Caco-2 (cell line): ENCODE results near the gene RUBCN. TPM values are rescaled to one million over a fixed set of nuclear protein-coding genes. Genes with fewer than 3 reads are reported as not detected.
"Not testable (repeated sequence)": the region's sequence is repeated elsewhere in the genome, so short reads cannot be mapped to it uniquely, and the experiment has no call there.

Source experiments
- BruUV-seq: library from RNA; stranded (reverse); fragments of 400-500 nt; replicated peaks from 2 replicates; lab custom pipeline; 2021; lab: Mats Ljungman, UMichigan
- CTCF ChIA-PET: fragments of 300-600 bp; sonication (Branson Sonifier 250); formaldehyde crosslinking; loops from one replicate; lab custom pipeline; 2022; ENCODE audit warnings: antibody characterized with exemption; lab: Charles Lee
- POLR2A ChIA-PET: fragments of 300-600 bp; sonication (Branson Sonifier 250); formaldehyde crosslinking; loops from one replicate; lab custom pipeline; 2022; ENCODE audit warnings: antibody characterized with exemption; lab: Charles Lee
- DNase-seq, 2 experiments: peaks; one replicate each; pipeline versions ENCODE4 v3.0.0 to v3.0.0-alpha.2; 2020 to 2022
- H3K27me3 ChIP-seq: replicated peaks from 2 replicates; pipeline ENCODE4 v1.6.0; 2011; ENCODE audit warnings: low read length; ENCODE audit not compliant: control insufficient read depth, insufficient read depth
- H3K36me3 ChIP-seq: 2 replicates; pipeline ENCODE4 v1.5.1; 2011; ENCODE audit warnings: low read length; ENCODE audit not compliant: control insufficient read depth, insufficient read depth
- H3K4me1 ChIP-seq: fragments of 250-450 bp; sonication (Bioruptor Pico); 2 replicates; pipeline ENCODE4 v1.5.1; 2020; ENCODE audit warnings: mild to moderate bottlenecking
- H3K4me3 ChIP-seq: 2 replicates; pipeline ENCODE4 v1.5.1; 2011; ENCODE audit warnings: low read depth, mild to moderate bottlenecking, control low read depth, low read length
- H3K9me3 ChIP-seq: fragments of 250-450 bp; sonication (Bioruptor Pico); 2 replicates; pipeline ENCODE4 v1.5.1; 2020; ENCODE audit warnings: mild to moderate bottlenecking, moderate library complexity
- H3K27ac Mint-ChIP-seq: one replicate; pipeline ENCODE4 v1.8.0; 2022; ENCODE audit warnings: mixed read lengths; ENCODE audit not compliant: unreplicated experiment
- H3K27me3 Mint-ChIP-seq: one replicate; pipeline ENCODE4 v1.8.0; 2022; ENCODE audit warnings: mixed read lengths; ENCODE audit not compliant: insufficient read depth, unreplicated experiment
- H3K36me3 Mint-ChIP-seq: one replicate; pipeline ENCODE4 v1.8.0; 2022; ENCODE audit warnings: mild to moderate bottlenecking, mixed read lengths; ENCODE audit not compliant: insufficient read depth, unreplicated experiment
- H3K4me1 Mint-ChIP-seq: one replicate; pipeline ENCODE4 v1.8.0; 2022; ENCODE audit warnings: low read depth, mixed read lengths; ENCODE audit not compliant: unreplicated experiment
- H3K4me3 Mint-ChIP-seq: one replicate; pipeline ENCODE4 v1.8.0; 2022; ENCODE audit warnings: mild to moderate bottlenecking, moderate library complexity, mixed read lengths; ENCODE audit not compliant: unreplicated experiment
- H3K9me3 Mint-ChIP-seq: one replicate; pipeline ENCODE4 v1.8.0; 2022; ENCODE audit warnings: mixed read lengths; ENCODE audit not compliant: unreplicated experiment
- intact Hi-C: fragments of 100-400 bp; cut with micrococcal nuclease; formaldehyde crosslinking; loops from one replicate; pipeline ENCODE4 v1.10.0; 2022; ENCODE audit not compliant: unreplicated experiment
- total RNA-seq: library from RNA; stranded (reverse); gene quantifications from 2 replicates; pipeline ENCODE4 v1.2.3, GENCODE V29; 2022

The RUBCN gene
- total RNA-seq, 1 experiment from 2014 or later, result 10.6 TPM

DNA sequence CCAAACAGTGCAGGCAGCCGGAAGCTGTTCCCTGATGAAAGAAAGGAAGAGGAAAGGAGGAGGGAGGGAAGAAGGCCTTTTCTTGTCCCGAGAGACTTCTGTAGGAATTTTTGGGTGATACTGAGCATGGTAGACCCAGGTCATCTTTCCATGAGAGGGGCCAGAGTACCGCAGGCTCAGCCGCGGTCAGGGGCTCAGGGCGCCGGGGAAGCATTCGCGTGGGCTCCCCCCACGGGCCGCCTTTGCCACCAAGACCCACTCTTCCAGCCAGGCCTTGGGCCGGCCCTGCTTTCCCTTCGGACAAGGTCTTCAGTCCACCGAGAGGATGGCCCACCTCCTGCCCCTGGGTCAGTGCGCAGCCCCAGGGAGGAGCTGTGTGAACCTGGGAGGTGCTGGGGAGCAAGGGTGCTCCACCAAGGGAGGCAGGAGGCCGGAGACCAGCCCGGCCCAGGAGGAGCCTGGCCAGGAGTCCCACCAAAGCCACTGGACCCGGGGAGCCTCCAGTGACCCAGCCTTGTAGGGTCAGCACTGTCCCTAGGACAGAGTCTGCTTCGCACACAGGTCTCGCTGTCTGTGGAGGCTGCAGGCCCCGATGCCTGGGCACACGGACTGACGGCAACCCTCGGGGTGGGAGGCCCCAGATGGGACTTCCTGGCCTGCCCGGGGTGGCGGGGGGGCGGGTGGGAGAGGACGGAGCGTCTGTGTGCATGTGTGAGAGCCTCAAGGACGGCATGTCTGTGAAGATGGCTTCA, 79.0 kb downstream of the RUBCN start:
- H3K4me3 ChIP-seq, DNase-seq, H3K9me3 Mint-ChIP-seq, H3K36me3 ChIP-seq, H3K4me1 Mint-ChIP-seq, H3K9me3 ChIP-seq, H3K4me3 Mint-ChIP-seq, H3K4me1 ChIP-seq, H3K36me3 Mint-ChIP-seq, H3K27ac Mint-ChIP-seq, POLR2A ChIA-PET, intact Hi-C loops, H3K27me3 Mint-ChIP-seq, BruUV-seq, H3K27me3 ChIP-seq, CTCF ChIA-PET: not testable (repeated sequence)

DNA sequence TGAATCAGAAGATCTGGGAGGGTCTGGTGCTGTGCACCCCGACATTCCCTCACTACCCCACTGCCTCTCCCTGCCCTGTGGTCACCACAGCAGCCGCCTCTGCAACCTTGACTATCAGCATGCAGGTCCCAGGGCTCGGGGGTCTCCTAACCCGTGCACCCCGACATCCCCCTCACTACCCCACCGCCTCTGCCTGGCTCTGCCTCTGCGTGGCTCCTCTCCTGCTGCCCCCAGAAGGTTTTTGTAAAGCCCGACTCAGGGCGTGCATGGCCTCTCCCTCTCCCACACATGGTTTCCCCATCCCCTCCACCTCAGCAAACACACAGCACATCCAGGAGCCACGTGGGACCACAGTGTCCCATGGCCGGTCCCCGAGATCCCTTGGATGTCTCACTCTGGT, 79.7 kb downstream of the RUBCN start:
- H3K9me3 ChIP-seq, H3K4me1 ChIP-seq, CTCF ChIA-PET, intact Hi-C loops, POLR2A ChIA-PET, H3K27me3 Mint-ChIP-seq, DNase-seq, H3K36me3 Mint-ChIP-seq, H3K9me3 Mint-ChIP-seq, H3K27ac Mint-ChIP-seq, H3K4me3 ChIP-seq, H3K4me3 Mint-ChIP-seq, BruUV-seq, H3K27me3 ChIP-seq, H3K36me3 ChIP-seq, H3K4me1 Mint-ChIP-seq: not testable (repeated sequence)

DNA sequence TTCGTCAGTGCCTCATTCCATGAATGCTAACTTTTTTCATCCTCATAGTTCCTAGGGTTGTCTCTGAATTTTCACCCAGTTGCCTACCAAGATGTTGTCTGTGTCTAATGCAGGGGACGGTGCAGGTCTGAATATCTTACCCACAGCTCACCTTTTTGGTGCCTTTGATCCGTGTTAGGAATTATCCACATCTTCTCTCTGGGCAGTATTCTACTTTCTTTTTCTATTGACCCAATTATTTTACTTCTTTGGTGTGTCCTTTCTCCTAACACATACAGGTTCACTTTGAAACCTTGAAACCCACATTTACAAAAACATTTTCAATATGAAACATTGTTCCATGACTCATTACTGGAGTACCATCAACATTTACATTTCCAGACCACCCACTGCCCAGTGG, 80.6 kb downstream of the RUBCN start:
- intact Hi-C loops, POLR2A ChIA-PET, H3K27ac Mint-ChIP-seq, H3K4me1 ChIP-seq, H3K9me3 ChIP-seq, H3K36me3 ChIP-seq, H3K27me3 Mint-ChIP-seq, H3K9me3 Mint-ChIP-seq, H3K4me1 Mint-ChIP-seq, H3K36me3 Mint-ChIP-seq, DNase-seq, CTCF ChIA-PET, BruUV-seq, H3K4me3 ChIP-seq, H3K27me3 ChIP-seq: not testable (repeated sequence)
- peak overlapping the region; percentile 33 for H3K4me3 Mint-ChIP-seq

DNA sequence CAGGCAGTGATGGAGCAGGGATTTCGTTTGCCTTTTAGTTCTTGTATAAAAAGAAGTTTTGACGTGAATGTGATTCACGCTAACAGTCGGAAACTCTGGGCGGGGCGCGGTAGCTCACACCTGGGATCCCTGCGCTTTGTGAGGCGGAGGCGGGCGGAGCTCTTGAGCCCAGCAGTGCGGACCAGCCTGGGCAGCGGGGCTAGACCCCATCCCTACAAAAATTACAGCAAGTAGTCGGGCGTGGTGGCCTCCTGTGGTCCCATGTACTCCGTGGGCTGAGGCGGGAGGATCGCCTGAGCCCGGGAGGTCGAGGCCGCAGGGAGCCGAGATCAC, 81.7 kb downstream of the RUBCN start:
- peak overlapping the region; percentile 31 for H3K4me3 ChIP-seq
- not testable (repeated sequence) for H3K36me3 ChIP-seq

DNA sequence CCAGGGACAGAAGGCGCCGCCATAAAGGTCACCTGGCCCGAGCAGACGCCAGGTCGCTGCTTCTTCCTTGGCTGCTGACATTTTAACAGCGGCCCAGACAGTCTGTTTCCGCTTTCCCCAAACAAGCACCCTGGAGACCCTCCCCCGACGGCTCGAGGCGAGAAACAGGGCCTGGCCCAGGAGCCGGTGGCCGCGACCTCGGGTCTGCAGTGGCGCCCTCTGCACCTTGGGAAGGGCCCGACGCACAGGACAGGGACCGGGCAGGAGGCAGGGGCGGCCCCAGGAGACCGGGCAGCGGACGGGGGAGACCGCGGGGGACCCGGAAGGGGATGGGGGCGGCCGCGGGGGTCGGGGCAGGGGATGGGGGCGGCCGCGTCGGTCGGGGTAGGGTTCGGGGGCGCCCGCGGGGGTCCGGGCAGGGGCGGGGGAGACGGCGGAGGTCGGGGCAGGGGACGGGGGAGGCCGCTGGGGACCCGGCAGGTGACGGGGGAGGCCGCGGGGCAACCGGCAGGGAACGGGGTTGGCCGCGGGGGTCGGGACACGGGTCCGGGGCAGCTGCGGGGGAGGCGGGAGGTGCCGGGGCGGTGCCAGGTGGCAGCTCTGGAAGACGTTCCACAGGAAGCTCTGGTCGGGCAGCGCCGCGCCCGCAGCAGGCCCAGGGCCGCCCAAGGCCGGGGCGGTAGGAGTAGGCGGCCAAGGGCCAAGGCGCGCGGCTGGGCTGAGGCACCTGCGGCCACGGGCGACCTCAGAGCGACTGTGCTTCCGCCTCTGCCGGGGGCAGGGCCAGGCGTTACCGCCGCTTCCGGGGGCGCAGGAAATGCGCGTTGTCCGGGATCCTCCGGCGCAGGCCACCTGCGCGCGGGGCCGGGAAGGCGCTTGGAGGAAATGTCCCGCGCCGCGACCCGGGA, 82.4 kb downstream of the RUBCN start:
- H3K9me3 Mint-ChIP-seq, BruUV-seq, H3K4me1 Mint-ChIP-seq, POLR2A ChIA-PET, intact Hi-C loops, H3K27me3 Mint-ChIP-seq, H3K4me1 ChIP-seq, H3K36me3 ChIP-seq, H3K27ac Mint-ChIP-seq, H3K9me3 ChIP-seq, H3K36me3 Mint-ChIP-seq, CTCF ChIA-PET, H3K27me3 ChIP-seq: not testable (repeated sequence)
- H3K4me3 ChIP-seq, result peak overlapping the region; percentile 43
- DNase-seq, result peak; percentile 66 to 68
- H3K4me3 Mint-ChIP-seq, result peak overlapping the region; percentile 68

More for the DNA sequence above, 81.7 kb downstream of the RUBCN start:
- H3K27me3 Mint-ChIP-seq, H3K9me3 ChIP-seq, H3K27me3 ChIP-seq, H3K4me3 Mint-ChIP-seq, H3K4me1 Mint-ChIP-seq, H3K27ac Mint-ChIP-seq, intact Hi-C loops, H3K9me3 Mint-ChIP-seq, POLR2A ChIA-PET, H3K4me1 ChIP-seq, BruUV-seq, DNase-seq, CTCF ChIA-PET, H3K36me3 Mint-ChIP-seq: not testable (repeated sequence)

DNA sequence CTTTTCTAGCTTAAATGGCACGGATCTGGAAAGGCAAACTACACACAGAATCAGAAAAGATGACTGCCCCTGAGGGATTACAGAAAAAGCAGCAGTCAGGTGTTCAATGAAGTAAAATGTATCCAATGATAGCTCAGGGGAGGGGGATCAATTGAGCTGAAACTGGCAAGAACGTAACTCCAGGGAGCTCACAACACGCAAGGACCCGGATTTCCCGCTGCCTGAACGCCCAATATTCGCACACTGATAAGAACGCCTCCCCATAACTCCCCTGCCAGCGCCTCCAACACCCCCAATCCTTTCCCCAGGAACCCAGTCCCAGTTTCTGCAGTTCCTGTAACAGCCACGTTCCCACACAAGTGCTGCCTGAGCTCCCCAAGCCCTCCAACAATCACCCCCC, 83.8 kb downstream of the RUBCN start:
- H3K9me3 ChIP-seq, intact Hi-C loops, H3K36me3 ChIP-seq, H3K4me3 ChIP-seq, H3K4me3 Mint-ChIP-seq, H3K27me3 ChIP-seq, H3K27me3 Mint-ChIP-seq, H3K9me3 Mint-ChIP-seq, DNase-seq, CTCF ChIA-PET, BruUV-seq, H3K4me1 Mint-ChIP-seq, H3K27ac Mint-ChIP-seq, H3K4me1 ChIP-seq, H3K36me3 Mint-ChIP-seq, POLR2A ChIA-PET: not testable (repeated sequence)

DNA sequence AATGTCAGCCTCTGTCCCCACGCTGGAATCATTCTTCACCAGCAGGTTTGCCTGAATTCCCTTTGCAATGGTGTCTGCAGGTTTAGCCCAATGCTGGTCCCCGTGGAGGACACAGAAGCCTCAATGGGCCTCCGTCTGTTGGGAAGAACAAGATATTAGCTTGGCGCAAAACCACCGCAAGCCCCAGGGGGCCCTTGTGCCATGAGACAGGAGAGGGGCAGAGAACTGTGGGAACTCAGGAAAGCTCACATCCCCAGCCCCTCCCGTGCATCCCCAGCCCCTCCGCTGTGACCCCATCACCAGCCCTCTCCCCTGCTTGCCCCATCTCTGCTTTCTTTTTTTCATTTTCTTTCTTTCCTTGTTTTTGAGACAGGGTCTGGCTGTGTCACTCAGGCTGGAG, 89.1 kb downstream of the RUBCN start:
- H3K4me3 Mint-ChIP-seq, H3K4me3 ChIP-seq, H3K36me3 ChIP-seq, H3K9me3 Mint-ChIP-seq, H3K27me3 Mint-ChIP-seq, H3K4me1 Mint-ChIP-seq, H3K27me3 ChIP-seq, CTCF ChIA-PET, POLR2A ChIA-PET, intact Hi-C loops, BruUV-seq, H3K4me1 ChIP-seq, H3K36me3 Mint-ChIP-seq, H3K9me3 ChIP-seq, DNase-seq, H3K27ac Mint-ChIP-seq: not testable (repeated sequence)
